K562 (cell line): ENCODE results near the gene SRGN. TPM values are rescaled to one million over a fixed set of nuclear protein-coding genes. Genes with fewer than 3 reads are reported as not detected.

Source experiments
- ARID4B ChIP-seq: sonication (generic); formaldehyde crosslinking; IDR thresholded peaks from 2 replicates; pipeline ENCODE4 v1.8.0; 2022; ENCODE audit warnings: mild to moderate bottlenecking, missing genetic modification reagents
- CHD2 ChIP-seq: IDR thresholded peaks from 2 replicates; pipeline ENCODE4 v1.6.1; 2011; ENCODE audit warnings: low read depth, low read length
- IRF2 ChIP-seq: sonication (generic); formaldehyde crosslinking; IDR thresholded peaks from 2 replicates; pipeline ENCODE4 v1.8.1; 2022; ENCODE audit warnings: mild to moderate bottlenecking, missing genetic modification reagents
- L3MBTL2 ChIP-seq: fragments of 450-650 bp; IDR thresholded peaks from 2 replicates; pipeline ENCODE4 v1.6.1; 2016; ENCODE audit warnings: mild to moderate bottlenecking, moderate library complexity
- MTA2 ChIP-seq: fragments of 450-650 bp; IDR thresholded peaks from 2 replicates; pipeline ENCODE4 v1.6.1; 2016; ENCODE audit warnings: low read depth
- RAD51 ChIP-seq: fragments of 450-650 bp; IDR thresholded peaks from 2 replicates; pipeline ENCODE4 v1.7.1; 2016; ENCODE audit warnings: low read depth, mild to moderate bottlenecking, borderline replicate concordance
- SIN3B ChIP-seq: fragments of 450-650 bp; IDR thresholded peaks from 2 replicates; pipeline ENCODE4 v1.6.1; 2017; ENCODE audit warnings: low read depth, mild to moderate bottlenecking, moderate library complexity
- TFAP4 ChIP-seq: sonication (generic); formaldehyde crosslinking; IDR thresholded peaks from 2 replicates; pipeline ENCODE4 v1.8.0; 2022; ENCODE audit warnings: missing genetic modification reagents, mild to moderate bottlenecking, moderate library complexity, borderline replicate concordance
- ZMIZ1 ChIP-seq, 2 experiments: fragments of 150-350 bp in 1 of 2; IDR thresholded peaks; 2 replicates each; pipeline ENCODE4 v1.6.1; 2012 to 2016; ENCODE audit warnings: low read depth in 2 of 2, low read length in 2 of 2, mild to moderate bottlenecking in 1 of 2, moderate library complexity in 1 of 2
- ZNF175 ChIP-seq: fragments of 200-800 bp; sonication (Bioruptor generic); IDR thresholded peaks from 2 replicates; pipeline ENCODE4 v1.6.1; 2016; ENCODE audit warnings: low read depth, mild to moderate bottlenecking, missing genetic modification characterization, missing compliant biosample characterization
- ZNF316 ChIP-seq: fragments of 450-650 bp; IDR thresholded peaks from 2 replicates; pipeline ENCODE4 v1.6.1; 2016
- ZNF589 ChIP-seq: fragments of 200-800 bp; sonication (Bioruptor generic); IDR thresholded peaks from 2 replicates; pipeline ENCODE4 v1.6.1; 2016; ENCODE audit warnings: low read depth, missing genetic modification characterization, missing compliant biosample characterization
- polyA plus RNA-seq, 8 experiments: library from polyadenylated mRNA; depleted of rRNA in 4 of 8; stranded (reverse) in 5 of 8; unstranded in 3 of 8; fragments of >200 nt; fragmentation: Nextera tagmentation in 2 of 8; fragmentation: Illumina TruSeq in 1 of 8; extraction: Ambion mirVana in 2 of 8; extraction: Trizol in 1 of 8; gene quantifications; 2 replicates each; pipeline versions ENCODE4 v1.2.1 to v1.2.3, GENCODE V29; 2011 to 2014; ENCODE audit warnings: inconsistent platforms in 1 of 8, missing spikeins in 1 of 8
- total RNA-seq, 7 experiments: library from RNA; depleted of rRNA in 6 of 7; stranded (reverse); fragments of >200 nt in 6 of 7; fragmentation: Illumina TruSeq in 2 of 7; extraction: Trizol in 2 of 7; gene quantifications; 2 replicates each; pipeline versions ENCODE4 v1.2.1 to v1.2.3, GENCODE V29; 2011 to 2021; ENCODE audit warnings: low replicate concordance in 1 of 7
- TF ChIP-seq, protein P1 (sequence below): fragments of 250-450 bp; sonication (Bioruptor Pico); IDR thresholded peaks from 2 replicates; pipeline ENCODE4 v1.4.0; 2020; ENCODE audit warnings: mild to moderate bottlenecking

Gene SRGN
- total and polyA plus RNA-seq, 9 of the 15 experiments (the other 6 are each of a cell fraction or from before 2014, with no cell fraction given), result 136 to 304 (median 180) TPM

- TF ChIP-seq SIN3B (no peak), TFAP4 (CRISPR knock-in tag) (no peak), ZNF175 (no peak), ARID4B (CRISPR knock-in tag) (no peak), IRF2 (CRISPR knock-in tag) (no peak), ZMIZ1 (IDR thresholded peaks at IDR 0.05; ENCODE audit: low read depth in 2 of 2, low read length in 2 of 2) (no peak), MTA2 (no peak), RAD51 (no peak), ZNF316 (no peak), L3MBTL2 (no peak), ZNF589 (CRISPR knock-in tag) (no peak), CHD2 (no peak)
- TF ChIP-seq, protein P1, sequence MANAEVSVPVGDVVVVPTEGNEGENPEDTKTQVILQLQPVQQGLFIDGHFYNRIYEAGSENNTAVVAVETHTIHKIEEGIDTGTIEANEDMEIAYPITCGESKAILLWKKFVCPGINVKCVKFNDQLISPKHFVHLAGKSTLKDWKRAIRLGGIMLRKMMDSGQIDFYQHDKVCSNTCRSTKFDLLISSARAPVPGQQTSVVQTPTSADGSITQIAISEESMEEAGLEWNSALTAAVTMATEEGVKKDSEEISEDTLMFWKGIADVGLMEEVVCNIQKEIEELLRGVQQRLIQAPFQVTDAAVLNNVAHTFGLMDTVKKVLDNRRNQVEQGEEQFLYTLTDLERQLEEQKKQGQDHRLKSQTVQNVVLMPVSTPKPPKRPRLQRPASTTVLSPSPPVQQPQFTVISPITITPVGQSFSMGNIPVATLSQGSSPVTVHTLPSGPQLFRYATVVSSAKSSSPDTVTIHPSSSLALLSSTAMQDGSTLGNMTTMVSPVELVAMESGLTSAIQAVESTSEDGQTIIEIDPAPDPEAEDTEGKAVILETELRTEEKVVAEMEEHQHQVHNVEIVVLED (CRISPR knock-in tag), result no peak
These were observed 36.0 kb upstream of the SRGN start (continued) for GRCh38 chr10:69051710-69052487.
